Measurements from ENCODE around the gene CD300LG. TPM values are rescaled to one million over a fixed set of nuclear protein-coding genes. Genes with fewer than 3 reads are reported as not detected.
"Not testable (repeated sequence)": the region's sequence is repeated elsewhere in the genome, so short reads cannot be mapped to it uniquely, and the experiment has no call there.

CD300LG gene
- not detected in 2 replicates for total RNA-seq
- polyA plus RNA-seq (2012): not detected

- no peak for DNase-seq (ENCODE audit: low read depth)
Observed at GRCh38 chr17:43846963-43847371, at the start of gene CD300LG. CD300LG (plus strand) TSS chr17:43847176; CDS start chr17:43847217, 41 bp downstream.

- not testable (repeated sequence) for DNase-seq (ENCODE audit: low read depth)
Observed at GRCh38 chr17:43798024-43798423, 49.0 kb upstream of the CD300LG start.

DNA sequence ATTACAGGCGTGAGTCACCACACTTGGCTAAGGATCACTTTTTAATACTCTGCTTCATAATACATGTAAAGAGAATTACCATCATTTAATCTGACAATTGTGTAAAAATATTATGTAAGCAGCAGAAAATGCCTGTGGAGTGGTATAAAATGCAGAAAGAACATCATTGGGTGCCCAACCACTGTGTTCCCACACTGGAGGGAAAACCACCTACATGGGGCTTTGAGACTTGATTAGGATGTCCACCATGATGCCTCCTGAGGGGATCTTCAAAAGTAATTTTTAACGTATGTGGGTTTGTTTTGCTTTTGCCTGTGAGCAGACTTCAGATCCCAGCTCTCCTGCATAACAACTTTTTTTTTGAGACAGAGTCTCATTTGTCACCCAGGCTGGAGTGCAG is 47.9 kb upstream of the CD300LG start:
- DNase-seq (ENCODE audit: low read depth): no peak

DNA sequence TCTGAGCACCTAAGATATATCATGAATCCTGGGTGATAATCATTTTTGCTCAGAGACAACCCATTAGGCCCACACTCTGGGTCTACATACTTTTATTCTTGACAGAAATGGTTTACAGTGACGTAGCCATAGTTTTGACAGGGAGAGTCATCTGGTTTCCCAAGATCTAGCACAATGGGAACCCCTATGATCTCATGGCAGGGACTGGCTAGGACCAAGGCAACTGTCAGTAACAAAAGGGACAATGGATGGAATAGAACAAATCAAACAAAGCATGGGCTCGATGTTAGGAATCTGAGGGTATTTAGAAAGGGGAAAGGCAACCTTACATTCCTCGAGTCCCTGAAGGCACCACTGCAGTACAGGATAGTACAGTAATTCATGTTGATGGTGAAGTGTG is 46.2 kb upstream of the CD300LG start:
- no peak for DNase-seq (ENCODE audit: low read depth)

- no peak for DNase-seq (ENCODE audit: low read depth)
Observed at GRCh38 chr17:43801844-43802243, 45.1 kb upstream of the CD300LG start.

DNA sequence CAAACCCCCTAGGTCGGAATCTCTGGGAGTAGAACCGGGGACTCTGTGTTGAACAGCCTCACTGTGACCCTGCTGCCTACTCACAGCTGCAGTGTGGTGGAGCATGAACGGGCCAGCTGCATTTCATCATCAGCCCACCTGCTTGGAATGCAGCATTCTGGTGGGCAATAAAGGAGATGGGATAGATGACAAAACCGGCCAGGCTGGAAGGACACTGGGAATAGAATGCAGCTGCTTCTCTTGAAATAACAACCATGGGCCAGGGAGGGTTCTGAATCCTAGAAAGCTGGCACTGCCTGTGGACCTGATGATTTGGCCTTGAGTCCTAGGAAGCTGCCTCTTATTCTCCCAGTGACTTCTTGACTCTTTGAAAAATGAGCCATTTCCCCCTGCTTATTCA is 43.2 kb upstream of the CD300LG start:
- peak; percentile 93 for DNase-seq (ENCODE audit: low read depth)

DNA sequence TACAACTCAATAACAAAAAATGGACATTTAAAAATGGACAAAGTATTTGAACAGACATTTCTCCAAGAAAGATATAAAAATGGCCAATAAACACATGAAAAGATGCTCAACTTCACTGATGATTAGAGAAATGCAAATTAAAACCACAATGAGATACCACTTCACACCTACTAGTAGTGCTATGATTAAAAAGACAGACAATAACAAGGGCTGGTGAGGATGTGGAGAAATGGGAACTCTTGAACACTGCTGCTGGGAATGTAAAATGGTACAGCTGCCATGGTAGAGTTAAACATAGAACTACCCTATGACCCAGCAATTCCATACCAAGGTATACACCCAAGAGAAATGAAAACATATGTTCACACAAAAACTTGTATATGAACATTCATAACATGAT is 41.9 kb upstream of the CD300LG start:
- no peak for DNase-seq (ENCODE audit: low read depth)

- no peak for DNase-seq (ENCODE audit: low read depth)
Observed at GRCh38 chr17:43808076-43808475, 38.9 kb upstream of the CD300LG start.

GRCh38 chr17:43809121-43809520 is 37.9 kb upstream of the CD300LG start:
- DNase-seq (ENCODE audit: low read depth): peak; percentile 75

- no peak for DNase-seq (ENCODE audit: low read depth)
Observed at GRCh38 chr17:43810226-43810715, 36.7 kb upstream of the CD300LG start.

DNA sequence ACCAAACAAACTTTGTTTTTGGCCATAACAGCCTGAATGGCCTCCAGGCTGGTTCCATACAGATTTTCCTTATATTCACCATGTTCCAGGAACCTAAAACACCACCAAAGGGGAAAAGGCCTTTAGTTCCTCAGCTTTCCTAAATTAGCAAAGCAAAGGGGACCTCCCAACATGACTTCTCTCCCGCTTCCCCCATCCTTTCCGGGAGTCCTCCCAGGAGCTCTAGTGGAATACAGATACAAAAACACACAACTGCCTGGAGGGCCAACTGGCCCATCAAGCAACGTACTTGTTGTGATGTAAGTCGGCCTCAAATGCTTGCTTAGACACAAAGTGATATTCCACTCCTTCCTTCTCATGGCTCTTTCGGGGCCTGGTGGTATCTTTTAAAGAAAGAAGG is 36.2 kb upstream of the CD300LG start:
- no peak for DNase-seq (ENCODE audit: low read depth)

DNA sequence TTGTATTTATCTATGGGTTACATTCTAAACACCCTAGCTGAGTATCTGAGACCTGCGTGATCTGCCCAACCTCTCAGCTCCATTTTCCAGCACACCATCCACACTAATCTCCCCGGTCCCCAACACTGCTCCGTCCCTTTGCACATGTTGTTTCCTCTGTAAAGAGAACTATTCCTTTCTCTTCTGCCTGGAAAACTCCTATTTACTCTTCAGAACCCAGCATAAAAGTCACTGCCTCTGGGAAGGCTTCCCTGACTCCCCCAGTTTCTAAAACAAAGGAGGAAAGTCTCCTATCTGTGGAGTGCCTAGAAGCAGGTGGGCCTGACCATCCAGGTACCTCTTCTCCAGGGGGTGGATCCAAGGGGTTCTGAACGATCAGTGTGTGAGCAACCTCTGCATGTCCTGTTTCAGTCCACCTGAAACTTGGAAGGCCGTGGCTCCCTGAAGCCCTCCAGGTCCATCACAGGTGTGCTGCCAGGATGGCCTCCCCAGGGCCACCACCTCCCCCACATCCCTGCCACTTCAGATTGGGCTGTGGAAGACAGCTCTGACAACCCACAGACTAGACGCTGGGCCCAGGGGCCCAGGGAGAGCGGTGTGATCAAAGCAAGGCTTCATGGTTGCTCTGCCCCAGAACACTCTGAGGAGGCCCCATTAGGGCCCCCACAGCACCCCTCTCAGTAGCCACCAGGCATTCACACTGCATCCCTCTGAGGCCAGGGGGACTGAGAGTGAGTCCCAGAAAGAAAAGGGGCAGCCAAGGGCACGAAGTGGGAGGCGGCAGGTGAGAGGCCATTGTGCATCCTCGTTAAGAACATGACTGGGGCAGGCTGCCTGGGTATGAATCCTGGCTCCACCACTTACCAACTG is 34.3 kb upstream of the CD300LG start:
- no peak for DNase-seq (ENCODE audit: low read depth)

- peak; percentile 61 for DNase-seq (ENCODE audit: low read depth)
Observed at GRCh38 chr17:43813386-43813785, 33.6 kb upstream of the CD300LG start.

GRCh38 chr17:43814026-43814425 is 33.0 kb upstream of the CD300LG start:
- DNase-seq (ENCODE audit: low read depth): no peak

- DNase-seq (ENCODE audit: low read depth): peak; percentile 52
Observed at GRCh38 chr17:43814714-43815113, 32.3 kb upstream of the CD300LG start.

DNA sequence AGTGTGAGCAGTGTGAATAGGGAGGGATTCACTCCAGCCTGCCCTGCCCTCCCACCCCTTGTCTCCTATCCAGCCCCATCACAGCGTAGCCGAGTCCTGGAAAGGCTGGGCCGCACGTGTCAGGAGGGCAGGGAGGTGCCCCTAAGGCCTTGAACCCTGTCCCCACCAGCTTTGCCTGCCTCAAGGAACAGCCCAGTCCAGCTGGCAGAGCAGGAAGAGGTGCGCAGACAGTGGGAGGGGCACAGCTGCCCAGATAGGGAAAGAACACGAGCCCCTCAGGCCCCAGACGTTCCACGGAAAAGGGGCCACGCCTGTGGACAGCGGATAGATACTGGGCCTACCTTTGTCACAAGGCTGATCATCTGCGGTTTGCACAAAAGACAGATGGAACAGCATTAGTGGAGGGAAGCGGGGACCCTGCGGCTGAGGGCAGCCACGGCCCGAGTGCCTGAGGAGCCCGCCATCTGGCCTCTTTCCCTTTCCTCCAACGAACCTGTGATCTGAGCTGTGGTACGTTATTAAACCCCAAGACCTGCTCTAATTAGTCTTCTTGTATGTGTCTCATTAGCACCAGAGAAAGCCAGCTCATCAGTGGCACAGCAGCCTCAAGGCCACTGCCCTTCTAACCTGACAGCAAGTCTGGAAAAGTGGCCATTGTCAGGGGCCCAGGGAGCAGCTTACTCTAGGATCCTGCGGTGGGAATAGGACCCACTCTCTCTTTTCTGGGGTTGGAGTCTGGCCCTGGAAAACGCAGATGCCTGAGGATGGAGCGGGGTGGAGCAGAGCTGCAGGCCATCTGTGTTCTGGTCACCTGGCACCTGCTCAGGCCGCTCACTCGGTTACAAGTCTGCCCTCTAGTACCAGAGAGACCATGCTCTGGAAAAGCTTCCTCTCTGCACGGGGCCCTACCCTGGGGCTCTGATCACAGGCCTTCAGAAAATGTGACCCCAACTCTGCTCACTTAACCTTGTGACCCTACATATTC is 30.3 kb upstream of the CD300LG start:
- DNase-seq (ENCODE audit: low read depth): no peak

DNA sequence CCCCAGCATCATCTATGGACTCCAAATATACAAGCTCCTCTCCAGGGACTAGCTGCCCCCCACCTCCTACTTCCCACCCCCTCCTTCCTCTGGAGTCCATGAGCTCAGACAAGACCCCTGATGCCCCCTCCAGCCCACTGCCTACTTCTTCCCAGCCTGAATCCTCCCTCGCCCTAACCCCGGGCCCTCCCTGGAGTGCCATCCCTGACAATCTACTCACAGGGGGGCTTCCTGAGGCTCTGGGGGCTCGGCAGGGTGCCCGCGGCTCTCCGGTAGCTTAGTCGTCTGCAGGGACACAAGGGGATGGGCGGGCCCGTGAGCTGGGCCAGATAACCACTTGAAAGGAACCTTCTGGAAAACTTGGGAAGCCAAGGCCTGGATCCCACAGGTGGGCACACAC is 29.1 kb upstream of the CD300LG start:
- DNase-seq (ENCODE audit: low read depth): no peak

GRCh38 chr17:43818966-43819365 is 28.0 kb upstream of the CD300LG start:
- no peak for DNase-seq (ENCODE audit: low read depth)

DNA sequence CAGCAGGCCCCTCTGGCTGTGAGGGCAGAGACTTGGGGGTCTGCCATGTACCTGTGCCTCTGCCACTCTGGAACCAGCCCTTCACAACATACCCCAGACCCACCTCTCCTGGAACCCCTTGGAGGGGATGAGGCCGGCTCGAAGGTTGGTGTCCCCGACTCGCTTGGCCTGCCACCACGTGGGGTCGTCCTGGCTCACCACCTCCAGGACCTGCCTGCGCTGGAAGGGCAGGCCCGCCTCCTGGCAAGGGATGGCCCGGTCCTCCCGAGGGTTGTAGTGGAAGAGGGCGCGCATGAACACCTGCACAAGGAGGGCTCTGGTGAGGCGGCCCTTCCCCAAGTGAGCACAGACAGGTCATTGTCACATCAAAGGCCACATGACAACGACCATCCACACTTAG is 26.2 kb upstream of the CD300LG start:
- no peak for DNase-seq (ENCODE audit: low read depth)

DNA sequence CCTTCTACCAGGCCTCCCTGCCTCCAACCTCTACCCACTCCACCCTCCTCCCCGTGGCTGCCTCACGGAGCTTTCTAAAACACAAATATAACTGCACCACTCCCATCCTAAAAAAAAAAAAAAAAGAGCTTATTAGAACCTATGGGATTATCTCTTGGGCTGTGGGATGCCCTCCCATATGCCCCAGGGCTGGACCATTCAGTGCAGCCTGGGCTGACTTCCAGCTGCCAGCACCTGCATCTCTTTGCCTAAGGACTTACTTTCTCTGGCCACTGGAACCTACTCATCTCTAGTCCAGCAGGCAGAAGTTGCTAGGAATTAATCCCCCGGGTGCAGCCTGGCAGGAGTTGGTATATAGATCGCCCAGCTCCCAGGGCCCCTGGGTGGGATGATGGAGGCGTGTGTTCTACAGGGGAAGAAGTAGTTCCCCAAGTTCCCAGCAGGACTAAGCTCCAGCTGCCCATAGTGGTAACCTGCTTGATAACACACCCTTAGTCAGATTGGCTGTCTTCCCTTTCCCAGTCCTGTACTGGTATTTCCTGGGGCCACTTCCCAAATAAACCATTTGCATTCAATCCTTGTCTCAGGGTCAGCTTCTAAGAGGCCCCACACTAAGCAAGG is 24.3 kb upstream of the CD300LG start:
- no peak for DNase-seq (ENCODE audit: low read depth)

- DNase-seq (ENCODE audit: low read depth): no peak
Observed at GRCh38 chr17:43823350-43824084, 23.5 kb upstream of the CD300LG start.

Measured in myocyte (in vitro differentiated cells).